Measurements from ENCODE around the gene LIPH.

Gene LIPH

DNA sequence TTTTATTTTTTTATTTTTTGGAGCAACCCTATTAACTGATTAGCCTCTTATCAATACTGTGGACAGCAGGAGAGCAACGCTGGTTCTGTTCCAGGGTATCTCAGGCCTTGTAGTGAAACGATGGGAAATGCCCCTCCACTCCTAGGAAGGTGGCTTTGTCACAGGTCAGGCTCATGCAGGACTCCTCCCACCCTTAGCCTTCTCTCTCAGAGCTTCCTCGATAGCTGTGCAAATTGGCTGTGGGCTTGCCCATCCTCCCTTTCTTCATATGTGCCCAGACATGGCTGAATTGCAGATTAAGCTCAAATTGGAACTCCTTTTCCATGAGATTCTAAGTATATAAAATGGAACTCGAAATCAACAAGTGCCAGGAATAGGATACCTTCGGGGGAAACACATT, 92.1 kb downstream of the LIPH start:
- H3K4me3 ChIP-seq: no peak overlapping the region
- H3K36me3 ChIP-seq: peaks cover 4 to 27% (median 7%) of the 10 kb centered on the region in 3 donors
- intact Hi-C loops (cut with DNase I; ENCODE audit: low total_unique reads): no loop called here
- no peak overlapping the region for H3K27ac ChIP-seq
- H3K27me3 ChIP-seq: no peaks in the 10 kb centered on the region
- no peaks in the 10 kb centered on the region for H3K4me1 ChIP-seq
- TF ChIP-seq, protein P1, sequence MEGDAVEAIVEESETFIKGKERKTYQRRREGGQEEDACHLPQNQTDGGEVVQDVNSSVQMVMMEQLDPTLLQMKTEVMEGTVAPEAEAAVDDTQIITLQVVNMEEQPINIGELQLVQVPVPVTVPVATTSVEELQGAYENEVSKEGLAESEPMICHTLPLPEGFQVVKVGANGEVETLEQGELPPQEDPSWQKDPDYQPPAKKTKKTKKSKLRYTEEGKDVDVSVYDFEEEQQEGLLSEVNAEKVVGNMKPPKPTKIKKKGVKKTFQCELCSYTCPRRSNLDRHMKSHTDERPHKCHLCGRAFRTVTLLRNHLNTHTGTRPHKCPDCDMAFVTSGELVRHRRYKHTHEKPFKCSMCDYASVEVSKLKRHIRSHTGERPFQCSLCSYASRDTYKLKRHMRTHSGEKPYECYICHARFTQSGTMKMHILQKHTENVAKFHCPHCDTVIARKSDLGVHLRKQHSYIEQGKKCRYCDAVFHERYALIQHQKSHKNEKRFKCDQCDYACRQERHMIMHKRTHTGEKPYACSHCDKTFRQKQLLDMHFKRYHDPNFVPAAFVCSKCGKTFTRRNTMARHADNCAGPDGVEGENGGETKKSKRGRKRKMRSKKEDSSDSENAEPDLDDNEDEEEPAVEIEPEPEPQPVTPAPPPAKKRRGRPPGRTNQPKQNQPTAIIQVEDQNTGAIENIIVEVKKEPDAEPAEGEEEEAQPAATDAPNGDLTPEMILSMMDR (IDR thresholded peaks at IDR 0.05): no peak
- no peak for DNase-seq
- H3K9me3 ChIP-seq: no peaks in the 10 kb centered on the region

GRCh38 chr3:185457376-185457775, 95.0 kb downstream of the LIPH start:
- intact Hi-C loops (cut with DNase I; ENCODE audit: low total_unique reads): no loop called here
- no peaks in the 10 kb centered on the region for H3K4me1 ChIP-seq
- TF ChIP-seq, protein P1 (IDR thresholded peaks at IDR 0.05): no peak
- no peaks in the 10 kb centered on the region for H3K27me3 ChIP-seq
- no peak overlapping the region for H3K27ac ChIP-seq
- no peaks in the 10 kb centered on the region for H3K9me3 ChIP-seq
- no peak for DNase-seq
- no peak overlapping the region for H3K4me3 ChIP-seq
- peaks cover 3 to 8% (median 4%) of the 10 kb centered on the region in 3 donors for H3K36me3 ChIP-seq
